Activated naive CD4-positive, alpha-beta T cell treated with Interleukin-2 at 50 U/mL for 16 hours (primary cell): ENCODE results near the gene PRKCG.
"Not testable (repeated sequence)": the region's sequence is repeated elsewhere in the genome, so short reads cannot be mapped to it uniquely, and the experiment has no call there.

ENCODE experiments used
- DNase-seq: peaks from one replicate; pipeline ENCODE4 v3.0.0-alpha.2; 2020

PRKCG gene

GRCh38 chr19:53945998-53946397, 64.0 kb downstream of the PRKCG start:
- no peak for DNase-seq

DNA sequence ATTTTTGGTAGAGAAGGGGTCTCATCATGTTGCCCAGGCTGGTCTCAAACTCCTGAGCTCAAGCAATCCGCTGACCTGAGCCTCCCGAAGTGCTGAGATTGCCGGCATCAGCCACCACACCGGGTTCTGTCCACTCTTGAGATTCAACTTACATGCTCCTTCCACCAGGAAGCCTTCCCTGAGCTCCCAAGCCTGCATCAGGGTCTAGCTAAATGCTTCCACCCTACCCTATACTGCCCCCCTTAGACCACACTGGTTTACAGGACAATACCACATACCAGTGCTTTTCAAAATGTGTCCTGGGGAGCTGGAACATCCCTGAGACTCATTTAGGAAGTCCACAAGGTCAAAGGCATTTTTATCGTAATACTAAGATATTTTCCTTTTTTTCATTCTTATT, 65.6 kb downstream of the PRKCG start:
- no peak for DNase-seq

DNA sequence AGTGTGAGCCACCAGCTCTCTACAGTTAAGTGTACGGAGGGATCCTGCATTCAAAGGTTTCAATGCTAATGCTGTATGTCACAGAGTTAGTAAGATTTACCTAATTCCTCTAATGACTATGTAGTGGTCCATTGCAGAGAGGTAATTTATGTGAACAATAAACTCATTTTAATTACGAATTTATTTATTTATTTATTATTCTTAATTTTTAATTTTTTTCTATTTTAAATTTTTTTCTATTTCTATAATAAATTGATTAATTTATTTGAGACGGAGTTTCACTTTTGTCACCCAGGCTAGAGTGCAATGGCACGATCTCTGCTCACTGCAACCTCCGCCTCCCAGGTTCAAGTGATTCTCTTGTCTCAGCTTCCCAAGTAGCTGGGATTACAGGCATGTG, 66.6 kb downstream of the PRKCG start:
- not testable (repeated sequence) for DNase-seq

DNA sequence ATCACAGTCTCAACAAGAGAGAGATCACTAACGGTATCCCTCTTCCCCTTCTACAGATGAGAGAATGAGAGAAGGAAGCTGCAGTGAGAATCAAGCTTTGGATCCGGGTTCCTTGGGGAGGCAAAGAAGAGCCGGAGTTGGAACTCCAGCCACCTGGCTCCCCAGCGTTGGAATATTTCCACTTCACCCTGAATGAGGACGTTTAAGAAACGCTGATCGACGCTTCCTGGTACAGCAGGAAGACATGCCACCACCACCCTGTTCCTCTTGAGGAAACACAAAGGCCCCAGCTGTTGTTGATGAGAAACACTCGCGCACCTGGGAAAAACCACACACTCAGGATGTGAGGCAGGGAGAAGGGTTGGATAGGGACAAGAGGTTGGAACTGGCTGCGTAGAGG, 69.4 kb downstream of the PRKCG start:
- DNase-seq: no peak

GRCh38 chr19:53951947-53952346, 70.0 kb downstream of the PRKCG start:
- DNase-seq: no peak

- no peak for DNase-seq
These were observed 71.4 kb downstream of the PRKCG start for GRCh38 chr19:53953383-53953782.
